ENCODE measurements around the gene AGAP1. TPM values are rescaled to one million over a fixed set of nuclear protein-coding genes. Genes with fewer than 3 reads are reported as not detected.

The AGAP1 gene
- total and polyA plus RNA-seq, 2 donors (not counting 3 experiments of a cell fraction or from before 2014, with no cell fraction given) = 10.2 to 20.9 TPM

DNA sequence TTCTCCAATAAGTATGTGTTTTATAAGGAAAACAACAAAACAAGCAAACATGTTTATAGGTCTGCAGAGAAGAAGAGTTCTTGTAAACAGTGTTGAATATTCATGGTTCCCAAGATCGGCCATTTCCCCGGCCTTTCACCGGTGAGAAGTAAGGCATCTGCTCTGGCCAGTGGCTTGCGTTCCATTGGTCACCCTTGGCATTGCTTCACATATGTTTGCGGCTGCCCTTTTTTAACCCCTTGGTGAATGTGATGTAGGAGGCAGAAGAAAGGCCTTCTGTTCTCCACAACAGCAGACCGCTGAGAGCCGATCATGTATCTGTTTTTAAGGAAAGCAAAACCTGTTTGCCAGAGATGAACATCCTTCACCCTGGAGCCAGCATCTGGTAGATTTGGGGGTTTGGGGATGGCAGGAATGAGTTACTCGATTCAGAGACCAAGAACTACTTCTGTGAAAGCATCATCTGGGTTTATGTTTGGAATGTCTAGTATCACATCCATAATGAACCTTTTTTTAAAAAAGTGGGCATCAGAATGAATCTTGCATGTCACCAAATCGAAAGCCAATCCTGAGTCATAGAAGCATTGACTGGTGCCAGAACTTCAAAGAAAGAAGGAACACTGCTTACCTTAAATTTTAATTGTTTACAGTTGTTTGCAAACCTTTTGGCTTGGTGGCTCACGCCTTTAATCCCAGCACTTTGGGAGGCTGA is 112.3 kb downstream of the AGAP1 start:
- ChIA-PET POLR2A (interaction anchor here (0.6 kb wide), 1 partner anchor 32 kb away, joined by 8 read pairs; no protein-coding TSS in a partner anchor), CTCF (interaction anchor here (1.6 kb wide), 1 partner anchor 140 kb away, joined by 4 read pairs; no protein-coding TSS in a partner anchor)
- Histone ChIP-seq H3K4me2 (ENCODE audit: insufficient read depth, low read length) (no peak overlapping the region), H3K79me2 (ENCODE audit: control insufficient read depth, insufficient read depth, low read length) (no peaks in the 10 kb centered on the region), H2AFZ (ENCODE audit: low read depth, low read length) (no peak overlapping the region), H3K4me3 (replicated peaks in 1 of 3; ENCODE audit: insufficient read depth in 1 of 3, low read depth in 1 of 3, low read length in 3 of 3) (no peak overlapping the region), H3K27ac (ENCODE audit: insufficient read depth, low read depth, low read length) (no peak overlapping the region), H3K36me3 (ENCODE audit: control insufficient read depth in 2 of 2, extremely low read depth in 1 of 2, insufficient read depth in 2 of 2, low read length in 2 of 2) (no peaks in the 10 kb centered on the region), H3K27me3 (ENCODE audit: control insufficient read depth in 2 of 2, insufficient read depth in 2 of 2, low read length in 2 of 2) (no peaks in the 10 kb centered on the region), H3K9me1 (replicated peaks; ENCODE audit: control insufficient read depth, extremely low read depth, insufficient read depth, low read length) (no peaks in the 10 kb centered on the region), H3K9ac (replicated peaks; ENCODE audit: extremely low read depth, insufficient read depth, low read length) (no peak overlapping the region), H3K4me1 (ENCODE audit: control insufficient read depth, extremely low read depth, insufficient read depth, low read length) (no peaks in the 10 kb centered on the region), H3K9me3 (replicated peaks; ENCODE audit: control insufficient read depth, insufficient read depth, low read length) (no peaks in the 10 kb centered on the region), H4K20me1 (replicated peaks; ENCODE audit: control insufficient read depth, extremely low read depth, insufficient read depth, low read length) (no peaks in the 10 kb centered on the region)
- no peak for FAIRE-seq
- TF ChIP-seq POLR2AphosphoS5 (IDR thresholded peaks at IDR 0.05; ENCODE audit: insufficient read depth, low read depth, low read length) (no peak), MAX (IDR thresholded peaks at IDR 0.05; ENCODE audit: insufficient read depth, insufficient read length) (no peak), POLR2A (IDR thresholded peaks at IDR 0.05; ENCODE audit: low read depth, low read length) (no peak)
- TF ChIP-seq, protein P1, sequence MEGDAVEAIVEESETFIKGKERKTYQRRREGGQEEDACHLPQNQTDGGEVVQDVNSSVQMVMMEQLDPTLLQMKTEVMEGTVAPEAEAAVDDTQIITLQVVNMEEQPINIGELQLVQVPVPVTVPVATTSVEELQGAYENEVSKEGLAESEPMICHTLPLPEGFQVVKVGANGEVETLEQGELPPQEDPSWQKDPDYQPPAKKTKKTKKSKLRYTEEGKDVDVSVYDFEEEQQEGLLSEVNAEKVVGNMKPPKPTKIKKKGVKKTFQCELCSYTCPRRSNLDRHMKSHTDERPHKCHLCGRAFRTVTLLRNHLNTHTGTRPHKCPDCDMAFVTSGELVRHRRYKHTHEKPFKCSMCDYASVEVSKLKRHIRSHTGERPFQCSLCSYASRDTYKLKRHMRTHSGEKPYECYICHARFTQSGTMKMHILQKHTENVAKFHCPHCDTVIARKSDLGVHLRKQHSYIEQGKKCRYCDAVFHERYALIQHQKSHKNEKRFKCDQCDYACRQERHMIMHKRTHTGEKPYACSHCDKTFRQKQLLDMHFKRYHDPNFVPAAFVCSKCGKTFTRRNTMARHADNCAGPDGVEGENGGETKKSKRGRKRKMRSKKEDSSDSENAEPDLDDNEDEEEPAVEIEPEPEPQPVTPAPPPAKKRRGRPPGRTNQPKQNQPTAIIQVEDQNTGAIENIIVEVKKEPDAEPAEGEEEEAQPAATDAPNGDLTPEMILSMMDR (IDR thresholded peaks at IDR 0.05; ENCODE audit: extremely low read depth in 1 of 2, insufficient read depth in 1 of 2, low read depth in 1 of 2, low read length in 2 of 2) = no peak
- dilution Hi-C loops (cut with MboI; ENCODE audit: extremely low pct_ligation_motif_present, low sequenced_read_pairs) = no loop called here
- intact Hi-C loops (cut with micrococcal nuclease) = no loop called here
- BruUV-seq (replicated peaks) = no TSS peak
- DNase-seq (ENCODE audit: low read depth, low spot score) = no peak

Measured in endothelial cell of umbilical vein (primary cell).